HepG2 (cell line): ENCODE results near the gene YIPF2. TPM values are rescaled to one million over a fixed set of nuclear protein-coding genes. Genes with fewer than 3 reads are reported as not detected.

Source experiments
- AKAP8 ChIP-seq: sonication (generic); formaldehyde crosslinking; IDR thresholded peaks from 2 replicates; pipeline ENCODE4 v1.5.1; 2020; ENCODE audit warnings: mild to moderate bottlenecking, missing genetic modification reagents
- ATF6 ChIP-seq: sonication (generic); formaldehyde crosslinking; conservative IDR thresholded peaks from 2 replicates; pipeline ENCODE4 v1.4.0; 2020; ENCODE audit warnings: missing genetic modification reagents
- CENPX ChIP-seq: sonication (generic); formaldehyde crosslinking; IDR thresholded peaks from 2 replicates; pipeline ENCODE4 v1.9.0; 2021; ENCODE audit warnings: mild to moderate bottlenecking, missing genetic modification reagents, moderate library complexity
- DDIT3 ChIP-seq: sonication (generic); formaldehyde crosslinking; IDR thresholded peaks from 2 replicates; pipeline ENCODE4 v1.4.0; 2020; ENCODE audit warnings: mild to moderate bottlenecking, missing genetic modification reagents
- FOSL2 ChIP-seq: sonication (generic); formaldehyde crosslinking; IDR thresholded peaks from 2 replicates; pipeline ENCODE4 v1.4.0; 2020; ENCODE audit warnings: missing genetic modification reagents
- HMGA1 ChIP-seq: sonication (generic); formaldehyde crosslinking; conservative IDR thresholded peaks from 2 replicates; pipeline ENCODE4 v1.4.0; 2020; ENCODE audit warnings: missing genetic modification reagents
- HOXA3 ChIP-seq: sonication (generic); formaldehyde crosslinking; IDR thresholded peaks from 2 replicates; pipeline ENCODE4 v1.5.0; 2020; ENCODE audit warnings: missing genetic modification reagents
- KAT7 ChIP-seq: IDR thresholded peaks from 2 replicates; pipeline ENCODE4 v1.6.1; 2018; ENCODE audit warnings: borderline replicate concordance, missing compliant biosample characterization
- MTA3 ChIP-seq: sonication (generic); formaldehyde crosslinking; IDR thresholded peaks from 2 replicates; pipeline ENCODE4 v1.4.0; 2020; ENCODE audit warnings: missing genetic modification reagents
- MYC ChIP-seq: sonication (generic); formaldehyde crosslinking; IDR thresholded peaks from 2 replicates; pipeline ENCODE4 v1.9.0; 2021; ENCODE audit warnings: missing genetic modification reagents, borderline replicate concordance
- RFX1 ChIP-seq: fragments of 450-650 bp; IDR thresholded peaks from 2 replicates; pipeline ENCODE4 v1.6.1; 2017
- RORA ChIP-seq: sonication (generic); formaldehyde crosslinking; IDR thresholded peaks from 2 replicates; pipeline ENCODE4 v1.5.0; 2020; ENCODE audit warnings: mild to moderate bottlenecking, missing genetic modification reagents, moderate library complexity
- STAT5B ChIP-seq: sonication (generic); formaldehyde crosslinking; IDR thresholded peaks from 2 replicates; pipeline ENCODE4 v1.4.0; 2020; ENCODE audit warnings: missing genetic modification reagents
- THAP7 ChIP-seq: sonication (generic); formaldehyde crosslinking; IDR thresholded peaks from 2 replicates; pipeline ENCODE4 v1.8.1; 2023; ENCODE audit warnings: mild to moderate bottlenecking, missing genetic modification reagents
- ZBTB7A ChIP-seq: sonication (generic); formaldehyde crosslinking; IDR thresholded peaks from 2 replicates; pipeline ENCODE4 v1.8.0; 2022; ENCODE audit warnings: mild to moderate bottlenecking, missing genetic modification reagents
- ZNF256 ChIP-seq: sonication (generic); formaldehyde crosslinking; conservative IDR thresholded peaks from 2 replicates; pipeline ENCODE4 v1.4.0; 2020; ENCODE audit warnings: missing genetic modification reagents
- ZNF3 ChIP-seq: IDR thresholded peaks from 2 replicates; pipeline ENCODE4 v1.7.0; 2017; ENCODE audit warnings: inconsistent platforms
- ZNF512 ChIP-seq: sonication (generic); formaldehyde crosslinking; IDR thresholded peaks from 2 replicates; pipeline ENCODE4 v1.4.0; 2020; ENCODE audit warnings: mild to moderate bottlenecking, missing genetic modification reagents
- ZNF629 ChIP-seq: sonication (generic); formaldehyde crosslinking; conservative IDR thresholded peaks from 2 replicates; pipeline ENCODE4 v1.5.0; 2020; ENCODE audit warnings: missing genetic modification reagents
- ZNF790 ChIP-seq: sonication (generic); formaldehyde crosslinking; IDR thresholded peaks from 2 replicates; pipeline ENCODE4 v1.8.0; 2022; ENCODE audit warnings: missing genetic modification reagents, mild to moderate bottlenecking, borderline replicate concordance
- ZNF878 ChIP-seq: sonication (generic); formaldehyde crosslinking; IDR thresholded peaks from 2 replicates; pipeline ENCODE4 v1.8.1; 2023; ENCODE audit warnings: mild to moderate bottlenecking, missing genetic modification reagents, moderate library complexity
- ZSCAN5A ChIP-seq: sonication (generic); formaldehyde crosslinking; IDR thresholded peaks from 2 replicates; pipeline ENCODE4 v1.8.0; 2022; ENCODE audit warnings: mild to moderate bottlenecking, missing genetic modification reagents, borderline replicate concordance
- ZUFSP ChIP-seq: sonication (generic); formaldehyde crosslinking; IDR thresholded peaks from 2 replicates; pipeline ENCODE4 v1.9.0; 2021; ENCODE audit warnings: missing genetic modification reagents, mild to moderate bottlenecking, borderline replicate concordance
- polyA plus RNA-seq, 8 experiments: library from polyadenylated mRNA; depleted of rRNA in 3 of 8; stranded (reverse) in 7 of 8; unstranded in 1 of 8; fragments of >200 nt; fragmentation: Illumina TruSeq in 4 of 8; extraction: Trizol in 4 of 8; gene quantifications; 2 replicates each; pipeline versions ENCODE4 v1.2.1 to v1.2.3, GENCODE V29; 2011 to 2016; ENCODE audit warnings: low read depth in 4 of 8, missing spikeins in 1 of 8, mixed read lengths in 1 of 8; ENCODE audit not compliant: insufficient read depth in 1 of 8
- total RNA-seq, 5 experiments: library from RNA; depleted of rRNA; stranded (reverse); fragments of >200 nt; fragmentation: Illumina TruSeq; extraction: Trizol; gene quantifications; 2 replicates each; pipeline ENCODE4 v1.2.3, GENCODE V29; 2016; ENCODE audit warnings: low read depth in 1 of 5

Gene YIPF2
- total and polyA plus RNA-seq, 2 of the 13 experiments (the other 11 are each of a cell fraction or from before 2014, with no cell fraction given): 37.3 to 53.2 TPM

- TF ChIP-seq ZNF512 (CRISPR knock-in tag): no peak
- TF ChIP-seq RFX1: no peak
- TF ChIP-seq ZNF790 (CRISPR knock-in tag): peak; percentile 27; the same call in 1 of the 2 replicates
- TF ChIP-seq ZNF878 (CRISPR knock-in tag): no peak
- TF ChIP-seq HMGA1 (CRISPR knock-in tag): no peak
- TF ChIP-seq KAT7 (CRISPR knock-in tag): peak; percentile 71; the same call in 1 of the 2 replicates
- no peak for TF ChIP-seq ZNF256 (CRISPR knock-in tag)
- no peak for TF ChIP-seq ZSCAN5A (CRISPR knock-in tag)
- no peak; the same call in 1 of the 2 replicates for TF ChIP-seq ZNF629 (CRISPR knock-in tag)
- no peak; the same call in 1 of the 2 replicates for TF ChIP-seq THAP7 (CRISPR knock-in tag)
- TF ChIP-seq FOSL2 (CRISPR knock-in tag): peak; percentile 35
- TF ChIP-seq HOXA3: peak; percentile 58
- TF ChIP-seq AKAP8: peak; percentile 59; the same call in 1 of the 2 replicates
- no peak for TF ChIP-seq CENPX (CRISPR knock-in tag)
- no peak for TF ChIP-seq ZUFSP (CRISPR knock-in tag)
- TF ChIP-seq RORA (CRISPR knock-in tag): no peak
- TF ChIP-seq DDIT3: no peak
- no peak for TF ChIP-seq MTA3
- no peak for TF ChIP-seq ZBTB7A (CRISPR knock-in tag)
- no peak for TF ChIP-seq ZNF3
- TF ChIP-seq STAT5B (CRISPR knock-in tag): 0 out of 2 replicates have a peak, but pooled peaks have one; percentile 43
- TF ChIP-seq ATF6 (CRISPR knock-in tag): no peak
- peak; percentile 85 for TF ChIP-seq MYC (CRISPR knock-in tag)
Observed at GRCh38 chr19:10960314-10961072, 32.1 kb upstream of the YIPF2 start, which contains the start of gene SMARCA4 (continued).
